CD4-positive, alpha-beta T cell treated with Interleukin-15 for 1 hour (primary cell): ENCODE measurements around the gene PYCR2.

Source experiments
- DNase-seq: peaks from one replicate; pipeline ENCODE4 v3.0.0-alpha.2; 2020

The PYCR2 gene

GRCh38 chr1:225873281-225873850 is 50.7 kb downstream of the PYCR2 start:
- no peak for DNase-seq

GRCh38 chr1:225872075-225872430 is 52.0 kb downstream of the PYCR2 start:
- DNase-seq = no peak

GRCh38 chr1:225871359-225872074 is 52.5 kb downstream of the PYCR2 start:
- no peak for DNase-seq

GRCh38 chr1:225870911-225871310 is 53.1 kb downstream of the PYCR2 start:
- no peak for DNase-seq
